ENCODE results near the gene GJA5. TPM values are rescaled to one million over a fixed set of nuclear protein-coding genes. Genes with fewer than 3 reads are reported as not detected.

GJA5 gene
- total RNA-seq, 1 experiment from 2014 or later = 0.39 TPM

GRCh38 chr1:147745271-147745670, 15.1 kb downstream of the GJA5 start:
- H4K91ac ChIP-seq (ENCODE audit: insufficient read length, low read depth, low read length) = no peak overlapping the region
- no peak overlapping the region for H3K4ac ChIP-seq (ENCODE audit: low read depth, low read length)
- H3K23ac ChIP-seq (ENCODE audit: insufficient read length, low read depth, low read length) = no peak overlapping the region
- H3K79me1 ChIP-seq (ENCODE audit: insufficient read depth, low read depth, low read length, poor library complexity, severe bottlenecking) = no peaks in the 10 kb centered on the region
- no peak overlapping the region for H2BK20ac ChIP-seq (ENCODE audit: low read depth, low read length, poor library complexity, severe bottlenecking)
- H3K79me2 ChIP-seq (ENCODE audit: insufficient read depth, low read length) = no peaks in the 10 kb centered on the region
- no peak overlapping the region for H3K9ac ChIP-seq (ENCODE audit: extremely low read depth, insufficient read length, low read length)
- H3K14ac ChIP-seq (ENCODE audit: insufficient read depth, low read length) = no peak overlapping the region
- H2AFZ ChIP-seq (ENCODE audit: low read length) = no peak overlapping the region
- no peak overlapping the region for H2AK5ac ChIP-seq (ENCODE audit: insufficient read length, low read length)
- no peak overlapping the region for H2BK5ac ChIP-seq (ENCODE audit: insufficient read length, low read length)
- WGBS (ENCODE audit: extremely low coverage, insufficient read length, low lambda C conversion rate) = no CpG with 5 or more reads among the region's 4 CpGs
- H2BK12ac ChIP-seq (ENCODE audit: insufficient read length, low read depth, low read length) = no peak overlapping the region
- no peak for TF ChIP-seq CTCF (conservative IDR thresholded peaks at IDR 0.05)
- H3K4me3 Mint-ChIP-seq = no peak overlapping the region
- H2BK15ac ChIP-seq (ENCODE audit: low read depth, low read length) = no peak overlapping the region
- H3K23me2 ChIP-seq (ENCODE audit: insufficient read length, low read depth, low read length, poor library complexity, severe bottlenecking) = no peaks in the 10 kb centered on the region
- no peaks in the 10 kb centered on the region for H4K20me1 ChIP-seq (ENCODE audit: control insufficient read depth, insufficient read depth, insufficient read length)
- H4K5ac ChIP-seq (ENCODE audit: insufficient read length, low read depth, low read length) = no peak overlapping the region
- H3K4me1 ChIP-seq (ENCODE audit: insufficient read depth, low read length) = no peaks in the 10 kb centered on the region
- DNase-seq = no peak
- no peaks in the 10 kb centered on the region for H3K9me3 ChIP-seq (ENCODE audit: control insufficient read depth, low read depth, low read length)
- no peak overlapping the region for H3K18ac ChIP-seq (ENCODE audit: insufficient read length, low read depth, low read length)
- no peak overlapping the region for H3K4me2 ChIP-seq (ENCODE audit: insufficient read depth, insufficient read length, low read length)
- no peak overlapping the region for H4K8ac ChIP-seq (replicated peaks; ENCODE audit: insufficient read length, low read depth, low read length)
- H3K9me3 Mint-ChIP-seq = no peaks in the 10 kb centered on the region
- no peak overlapping the region for H3K27ac Mint-ChIP-seq
- H3K27me3 ChIP-seq (ENCODE audit: insufficient read depth, low read length) = no peaks in the 10 kb centered on the region
- 0 out of 4 replicates have a peak, but pooled peaks cover 0 to 2% of the 10 kb centered on the region in 2 experiments for H3K4me1 Mint-ChIP-seq
- H3K27ac ChIP-seq (ENCODE audit: insufficient read length, low read depth, low read length) = no peak overlapping the region
- no peaks in the 10 kb centered on the region for H3K36me3 Mint-ChIP-seq (ENCODE audit: insufficient read depth in 1 of 3, low read depth in 3 of 3)
- H2BK120ac ChIP-seq (ENCODE audit: low read depth, low read length, poor library complexity, severe bottlenecking) = no peak overlapping the region
- H3T11ph ChIP-seq (ENCODE audit: low read length) = no peak overlapping the region
- no peaks in the 10 kb centered on the region; the same call in none of the 2 replicates for H3K27me3 Mint-ChIP-seq (ENCODE audit: low read depth)
- no peak overlapping the region for H3K56ac ChIP-seq (ENCODE audit: insufficient read length, low read depth, low read length)
